Forelimb muscle (tissue), 1 donor: ENCODE data around the gene SP4. TPM values are rescaled to one million over a fixed set of nuclear protein-coding genes. Genes with fewer than 3 reads are reported as not detected.

Source experiments
- DNase-seq: peaks from one replicate; pipeline ENCODE4 v3.0.0-alpha.2; 2013; ENCODE audit warnings: low read depth
- polyA plus RNA-seq: library from polyadenylated mRNA; unstranded; fragments of 120-200 nt; gene quantifications from one replicate; pipeline ENCODE4 v1.2.1, GENCODE V29; 2013; ENCODE audit not compliant: insufficient read length

Gene SP4
- 7.0 TPM for polyA plus RNA-seq

GRCh38 chr7:21427871-21428658 is at the start of gene SP4:
SP4 (plus strand) TSS chr7:21428083; CDS start chr7:21428252, 169 bp downstream.
- peak; percentile 78 for DNase-seq

- DNase-seq, result no peak
Observed at GRCh38 chr7:21383227-21384220, 44.4 kb upstream of the SP4 start.

- no peak for DNase-seq
Observed at GRCh38 chr7:21393937-21394336, 33.9 kb upstream of the SP4 start.

- DNase-seq, result no peak
Observed at GRCh38 chr7:21401944-21402343, 25.9 kb upstream of the SP4 start.

GRCh38 chr7:21407796-21408480 is 19.9 kb upstream of the SP4 start:
- DNase-seq, result no peak

GRCh38 chr7:21408481-21408820 is 19.4 kb upstream of the SP4 start:
- DNase-seq, result no peak

- no peak for DNase-seq
Observed at GRCh38 chr7:21412410-21412851, 15.5 kb upstream of the SP4 start.

GRCh38 chr7:21412957-21413356 is 14.9 kb upstream of the SP4 start:
- no peak for DNase-seq

GRCh38 chr7:21413502-21413901 is 14.4 kb upstream of the SP4 start:
- DNase-seq, result no peak

- DNase-seq, result no peak
Observed at GRCh38 chr7:21414795-21415393, 13.0 kb upstream of the SP4 start.

- DNase-seq, result no peak
Observed at GRCh38 chr7:21417647-21418046, 10.2 kb upstream of the SP4 start.

- no peak for DNase-seq
Observed at GRCh38 chr7:21422751-21423150, 5.1 kb upstream of the SP4 start.

- DNase-seq, result no peak
Observed at GRCh38 chr7:21425290-21425689, 2.6 kb upstream of the SP4 start.

- no peak for DNase-seq
Observed at GRCh38 chr7:21426286-21427181, 1.3 kb upstream of the SP4 start.

GRCh38 chr7:21427182-21427870 is 557 bp upstream of the SP4 start:
- DNase-seq, result peak; percentile 94

- no peak for DNase-seq
Observed at GRCh38 chr7:21428659-21428941, 717 bp downstream of the SP4 start.

GRCh38 chr7:21429021-21429420 is 1.1 kb downstream of the SP4 start:
- DNase-seq, result no peak

GRCh38 chr7:21429786-21430574 is 2.1 kb downstream of the SP4 start:
- no peak for DNase-seq

GRCh38 chr7:21430575-21430954 is 2.7 kb downstream of the SP4 start:
- no peak for DNase-seq
